Muscle layer of duodenum (tissue), 2 donors: ENCODE data around the gene RABL6.
"Not testable (repeated sequence)": the region's sequence is repeated elsewhere in the genome, so short reads cannot be mapped to it uniquely, and the experiment has no call there.

Experiments
- H3K27ac ChIP-seq: one replicate; pipeline ENCODE4 v1.7.0; 2013; ENCODE audit warnings: mild to moderate bottlenecking, low read length
- H3K27me3 ChIP-seq: one replicate; pipeline ENCODE4 v1.7.0; 2013; ENCODE audit warnings: low read depth, mild to moderate bottlenecking, control low read depth, low read length
- H3K36me3 ChIP-seq, 2 donors: one replicate each; pipeline ENCODE4 v1.7.0; 2013; ENCODE audit warnings: low read length in 2 of 2, control low read depth in 1 of 2, mild to moderate bottlenecking in 1 of 2; ENCODE audit not compliant: insufficient read depth in 2 of 2, control insufficient read depth in 1 of 2
- H3K4me1 ChIP-seq, 2 donors: one replicate each; pipeline ENCODE4 v1.7.0; 2013; ENCODE audit warnings: low read length in 2 of 2, mild to moderate bottlenecking in 2 of 2, control low read depth in 1 of 2, moderate library complexity in 1 of 2; ENCODE audit not compliant: insufficient read depth in 2 of 2, control insufficient read depth in 1 of 2
- H3K4me3 ChIP-seq, 2 donors: one replicate each; pipeline ENCODE4 v1.7.0; 2013; ENCODE audit warnings: low read length in 2 of 2, low read depth in 1 of 2, mild to moderate bottlenecking in 1 of 2
- H3K9me3 ChIP-seq, 2 donors: one replicate each; pipeline ENCODE4 v1.7.0; 2013; ENCODE audit warnings: low read length in 2 of 2, control low read depth in 1 of 2, mild to moderate bottlenecking in 1 of 2; ENCODE audit not compliant: control insufficient read depth in 1 of 2
- donor health status: healthy.

RABL6 gene

GRCh38 chr9:136835932-136836904 is 28.5 kb downstream of the RABL6 start:
- no peak overlapping the region for H3K27ac ChIP-seq

GRCh38 chr9:136837146-136837855 is 29.6 kb downstream of the RABL6 start:
- Histone ChIP-seq H3K4me1 (peaks cover 0 to 13% of the 10 kb centered on the region in 2 donors), H3K9me3 (no peaks in the 10 kb centered on the region), H3K27ac (no peak overlapping the region), H3K27me3 (no peaks in the 10 kb centered on the region), H3K4me3 (no peak overlapping the region), H3K36me3 (peaks cover 5 to 41% of the 10 kb centered on the region in 2 donors)

More at GRCh38 chr9:136835932-136836904, 28.5 kb downstream of the RABL6 start:
- H3K4me1 ChIP-seq = peaks cover 0 to 3% of the 10 kb centered on the region in 2 donors
- H3K4me3 ChIP-seq = no peak overlapping the region
- peaks cover 5 to 51% of the 10 kb centered on the region in 2 donors for H3K36me3 ChIP-seq
- no peaks in the 10 kb centered on the region for H3K9me3 ChIP-seq
- no peaks in the 10 kb centered on the region for H3K27me3 ChIP-seq

- H3K36me3 ChIP-seq = peaks cover 5 to 36% of the 10 kb centered on the region in 2 donors
- not testable (repeated sequence) for H3K4me3 ChIP-seq, H3K9me3 ChIP-seq
Observed at GRCh38 chr9:136837856-136838277, 30.1 kb downstream of the RABL6 start.

GRCh38 chr9:136838314-136839228 is 30.8 kb downstream of the RABL6 start:
- Histone ChIP-seq H3K27ac (no peak overlapping the region), H3K27me3 (no peaks in the 10 kb centered on the region), H3K4me3 (no peak overlapping the region), H3K36me3 (peaks cover 5 to 35% of the 10 kb centered on the region in 2 donors), H3K4me1 (peaks cover 0 to 20% of the 10 kb centered on the region in 2 donors), H3K9me3 (no peaks in the 10 kb centered on the region)

More at GRCh38 chr9:136837856-136838277, 30.1 kb downstream of the RABL6 start:
- not testable (repeated sequence) for H3K27ac ChIP-seq, H3K27me3 ChIP-seq
- H3K4me1 ChIP-seq = peaks cover 0 to 13% of the 10 kb centered on the region in 2 donors

GRCh38 chr9:136839229-136840139 is 31.7 kb downstream of the RABL6 start:
- Histone ChIP-seq H3K4me1 (peaks cover 0 to 27% of the 10 kb centered on the region in 2 donors), H3K36me3 (peaks cover 5 to 35% of the 10 kb centered on the region in 2 donors), H3K9me3 (no peaks in the 10 kb centered on the region), H3K27me3 (no peaks in the 10 kb centered on the region), H3K4me3 (no peak overlapping the region), H3K27ac (no peak overlapping the region)

GRCh38 chr9:136840140-136840876 is 32.6 kb downstream of the RABL6 start:
- Histone ChIP-seq H3K27me3 (no peaks in the 10 kb centered on the region), H3K36me3 (peaks cover 5 to 33% of the 10 kb centered on the region in 2 donors), H3K9me3 (no peaks in the 10 kb centered on the region), H3K4me1 (peaks cover 0 to 27% of the 10 kb centered on the region in 2 donors), H3K27ac (no peak overlapping the region), H3K4me3 (no peak overlapping the region)

GRCh38 chr9:136840877-136841645 is 33.3 kb downstream of the RABL6 start:
- H3K4me3 ChIP-seq = no peak overlapping the region
- H3K36me3 ChIP-seq = peaks cover 5 to 31% of the 10 kb centered on the region in 2 donors
- no peak overlapping the region for H3K27ac ChIP-seq
- H3K27me3 ChIP-seq = no peaks in the 10 kb centered on the region
- H3K9me3 ChIP-seq = no peaks in the 10 kb centered on the region
- H3K4me1 ChIP-seq = peaks cover 0 to 27% of the 10 kb centered on the region in 2 donors

GRCh38 chr9:136841646-136842379 is 34.1 kb downstream of the RABL6 start:
- not testable (repeated sequence) for H3K27ac ChIP-seq
- H3K4me3 ChIP-seq = peak overlapping the region in 1 of 2 donors; percentile 58

More at GRCh38 chr9:136841646-136842379, 34.1 kb downstream of the RABL6 start:
- not testable (repeated sequence) for H3K9me3 ChIP-seq, H3K27me3 ChIP-seq
- Histone ChIP-seq H3K36me3 (peaks cover 5 to 27% of the 10 kb centered on the region in 2 donors), H3K4me1 (peaks cover 0 to 33% of the 10 kb centered on the region in 2 donors)
